HepG2 (cell line): ENCODE data around the gene SSC4D. TPM values are rescaled to one million over a fixed set of nuclear protein-coding genes. Genes with fewer than 3 reads are reported as not detected.
A peak's percentile ranks its signal among the peaks of the same experiment; 100 is the strongest.

Source experiments
- ATAC-seq: fragments of 200-7000 bp; cut with Tn5 transposase; 3 replicates; pipeline ENCODE4 v1.9.1; 2020; ENCODE audit warnings: mild to moderate bottlenecking, moderate library complexity
- BruUV-seq: library from RNA; stranded (reverse); fragments of 400-500 nt; replicated peaks from 2 replicates; lab custom pipeline; 2021; lab: Mats Ljungman, UMichigan
- CTCF ChIA-PET: fragments of 300-600 bp; formaldehyde crosslinking; extraction: SDS; loops from one replicate; lab custom pipeline; 2021; ENCODE audit warnings: low total read pairs, inconsistent platforms, low intra/inter-chr PET ratio; lab: Yijun Ruan, JAX
- POLR2A ChIA-PET: fragments of 350-600 bp; sonication (Branson Sonifier 250); formaldehyde crosslinking; loops from one replicate; lab custom pipeline; 2020; ENCODE audit warnings: antibody characterized with exemption, inconsistent platforms; lab: Yijun Ruan, JAX
- DNase-seq: peaks from one replicate; pipeline ENCODE4 v3.0.0-alpha.2; 2015; ENCODE audit warnings: low spot score
- FAIRE-seq: peaks from 3 replicates; lab custom pipeline; 2011; peaks lifted over from hg19 to GRCh38; lab: Jason Lieb, UNC
- H2AFZ ChIP-seq: one replicate; pipeline ENCODE4 v1.6.1; 2011; ENCODE audit warnings: low read length, inconsistent platforms
- H3K27ac ChIP-seq: fragments of 300-600 bp; 3 replicates; pipeline ENCODE4 v1.8.0; 2011; ENCODE audit warnings: mixed run types, mild to moderate bottlenecking, mixed read lengths, low read length, inconsistent platforms; ENCODE audit not compliant: insufficient read depth; ENCODE audit errors: extremely low read length
- H3K27me3 ChIP-seq, 2 experiments: fragments of 200-600 bp in 1 of 2; 2 replicates in 1 of 2; 3 replicates in 1 of 2; pipeline versions ENCODE4 v1.6.0 to v1.8.0; 2011; ENCODE audit warnings: low read length in 2 of 2, mild to moderate bottlenecking in 2 of 2, moderate library complexity in 2 of 2, inconsistent platforms in 1 of 2; ENCODE audit not compliant: insufficient read depth in 2 of 2, control insufficient read depth in 1 of 2
- H3K36me3 ChIP-seq, 2 experiments: fragments of 200-600 bp in 1 of 2; replicated peaks in 1 of 2; 2 replicates in 1 of 2; 3 replicates in 1 of 2; pipeline versions ENCODE4 v1.5.1 to v1.8.0; 2011; ENCODE audit warnings: low read length in 2 of 2, inconsistent platforms in 1 of 2; ENCODE audit not compliant: insufficient read depth in 2 of 2, control insufficient read depth in 1 of 2
- H3K4me1 ChIP-seq: 2 replicates; pipeline ENCODE4 v1.5.1; 2012; ENCODE audit warnings: low read length, inconsistent platforms; ENCODE audit not compliant: insufficient read depth
- H3K4me2 ChIP-seq: 2 replicates; pipeline ENCODE4 v1.6.0; 2011; ENCODE audit warnings: low read depth, low read length, inconsistent platforms
- H3K4me3 ChIP-seq, 3 experiments: fragments of 200-600 bp in 1 of 3; sonication (generic), shearing (Covaris generic) in 1 of 3; replicated peaks in 1 of 3; 2 replicates each; pipeline ENCODE4 v1.5.1; 2011 to 2016; ENCODE audit warnings: low read length in 3 of 3, inconsistent platforms in 2 of 3, low read depth in 2 of 3, mild to moderate bottlenecking in 2 of 3, control low read depth in 1 of 3, mixed read lengths in 1 of 3; ENCODE audit not compliant: insufficient read depth in 1 of 3
- H3K79me2 ChIP-seq: one replicate; pipeline ENCODE4 v1.6.1; 2011; ENCODE audit warnings: low read length, inconsistent platforms; ENCODE audit not compliant: insufficient read depth
- H3K9ac ChIP-seq: 2 replicates; pipeline ENCODE4 v1.6.0; 2011; ENCODE audit warnings: mild to moderate bottlenecking, low read depth, low read length, inconsistent platforms; ENCODE audit not compliant: insufficient read depth
- H3K9me3 ChIP-seq: 2 replicates; pipeline ENCODE4 v1.5.1; 2012; ENCODE audit warnings: mild to moderate bottlenecking, low read length
- H4K20me1 ChIP-seq: 2 replicates; pipeline ENCODE4 v1.6.0; 2011; ENCODE audit warnings: inconsistent platforms, mild to moderate bottlenecking, low read length, moderate library complexity; ENCODE audit not compliant: insufficient read depth
- AGO2 ChIP-seq: fragments of 200-400 bp; formaldehyde crosslinking; optimal IDR thresholded peaks from 2 replicates; pipeline ENCODE3; 2017; ENCODE audit warnings: mild to moderate bottlenecking, low read depth, low read length, moderate library complexity
- CHD2 ChIP-seq: IDR thresholded peaks from 2 replicates; pipeline ENCODE4 v1.6.1; 2011; ENCODE audit warnings: low read depth, low read length, improper control_type of control experiment
- DMAP1 ChIP-seq: IDR thresholded peaks from 2 replicates; pipeline ENCODE4 v1.6.1; 2016
- ELF3 ChIP-seq: IDR thresholded peaks from 2 replicates; pipeline ENCODE4 v1.6.1; 2016; ENCODE audit warnings: missing genetic modification reagents, missing compliant biosample characterization
- HNRNPL ChIP-seq: fragments of 200-400 bp; formaldehyde crosslinking; IDR thresholded peaks from 2 replicates; pipeline ENCODE4 v1.6.1; 2017; ENCODE audit warnings: mild to moderate bottlenecking, low read depth, low read length
- KDM2A ChIP-seq: sonication (generic); formaldehyde crosslinking; IDR thresholded peaks from 2 replicates; pipeline ENCODE4 v1.4.0; 2020; ENCODE audit warnings: low read depth, missing genetic modification reagents, borderline replicate concordance
- PHB2 ChIP-seq: fragments of 450-650 bp; IDR thresholded peaks from 2 replicates; pipeline ENCODE4 v1.6.1; 2018; ENCODE audit not compliant: partially characterized antibody
- PLRG1 ChIP-seq: fragments of 450-650 bp; conservative IDR thresholded peaks from 2 replicates; pipeline ENCODE4 v1.6.1; 2016
- RBFOX2 ChIP-seq: fragments of 200-400 bp; formaldehyde crosslinking; IDR thresholded peaks from 2 replicates; pipeline ENCODE4 v1.6.1; 2017; ENCODE audit warnings: low read depth, mild to moderate bottlenecking, low read length
- SP5 ChIP-seq: IDR thresholded peaks from 2 replicates; pipeline ENCODE4 v1.6.1; 2016; ENCODE audit warnings: low read depth, borderline replicate concordance
- THYN1 ChIP-seq: sonication (generic); formaldehyde crosslinking; IDR thresholded peaks from 2 replicates; pipeline ENCODE4 v1.8.1; 2023; ENCODE audit warnings: low read depth, mild to moderate bottlenecking, moderate library complexity, missing genetic modification reagents, borderline replicate concordance
- ZFAT ChIP-seq: sonication (generic); formaldehyde crosslinking; conservative IDR thresholded peaks from 2 replicates; pipeline ENCODE4 v1.8.1; 2023; ENCODE audit warnings: missing genetic modification reagents, inconsistent platforms
- ZNF292 ChIP-seq: sonication (generic); formaldehyde crosslinking; IDR thresholded peaks from 2 replicates; pipeline ENCODE4 v1.8.1; 2022; ENCODE audit warnings: mild to moderate bottlenecking, low read depth, missing genetic modification reagents, borderline replicate concordance
- ZNF615 ChIP-seq: sonication (generic); formaldehyde crosslinking; IDR thresholded peaks from 2 replicates; pipeline ENCODE4 v1.5.0; 2020; ENCODE audit warnings: mild to moderate bottlenecking, missing genetic modification reagents, borderline replicate concordance
- ZNF646 ChIP-seq: sonication (generic); formaldehyde crosslinking; IDR thresholded peaks from 2 replicates; pipeline ENCODE4 v1.9.0; 2021; ENCODE audit warnings: mild to moderate bottlenecking, missing genetic modification reagents
- WGBS: methylation state at CpG from one replicate; pipeline ENCODE4 v1.1.6; 2017; ENCODE audit warnings: low lambda C conversion rate; 5-methylcytosine and 5-hydroxymethylcytosine counted together
- in situ Hi-C: cut with HindIII; loops from 2 replicates; pipeline ENCODE4 v1.10.0; 2017; ENCODE audit warnings: low pct_unique_long_range_greater_than_20kb; ENCODE audit not compliant: extremely low pct_ligation_motif_present
- intact Hi-C: fragments of 100-400 bp; cut with micrococcal nuclease; formaldehyde crosslinking; loops from one replicate; pipeline ENCODE4 v1.10.0; 2022; ENCODE audit not compliant: unreplicated experiment
- polyA plus RNA-seq, 8 experiments: library from polyadenylated mRNA; depleted of rRNA in 3 of 8; stranded (reverse) in 7 of 8; unstranded in 1 of 8; fragments of >200 nt; fragmentation: Illumina TruSeq in 4 of 8; extraction: Trizol in 4 of 8; gene quantifications; 2 replicates each; pipeline versions ENCODE4 v1.2.1 to v1.2.3, GENCODE V29; 2011 to 2016; ENCODE audit warnings: low read depth in 4 of 8, missing spikeins in 1 of 8, mixed read lengths in 1 of 8; ENCODE audit not compliant: insufficient read depth in 1 of 8
- total RNA-seq, 5 experiments: library from RNA; depleted of rRNA; stranded (reverse); fragments of >200 nt; fragmentation: Illumina TruSeq; extraction: Trizol; gene quantifications; 2 replicates each; pipeline ENCODE4 v1.2.3, GENCODE V29; 2016; ENCODE audit warnings: low read depth in 1 of 5

SSC4D gene
- total and polyA plus RNA-seq, 2 of the 13 experiments (the other 11 are each of a cell fraction or from before 2014, with no cell fraction given): 33.3 to 63.8 TPM

GRCh38 chr7:76392531-76393115, 16.9 kb downstream of the SSC4D start (continued):
- TF ChIP-seq ZNF646 (CRISPR knock-in tag) (no peak), CHD2 (no peak), KDM2A (CRISPR knock-in tag) (no peak), DMAP1 (CRISPR knock-in tag) (no peak), ZNF615 (no peak), THYN1 (CRISPR knock-in tag) (no peak)

GRCh38 chr7:76390092-76390491, 19.4 kb downstream of the SSC4D start:
- FAIRE-seq: no peak
- H2AFZ ChIP-seq: no peak overlapping the region
- DNase-seq: no peak
- no peak overlapping the region for H3K9ac ChIP-seq
- POLR2A ChIA-PET: interaction anchor here (1.1 kb wide), 1 partner anchor 30 kb away, joined by 3 read pairs; no protein-coding TSS in a partner anchor
- CTCF ChIA-PET: no interaction called here
- no peaks in the 10 kb centered on the region for H3K9me3 ChIP-seq
- BruUV-seq: no TSS peak
- no peak overlapping the region for H3K27ac ChIP-seq
- H3K27me3 ChIP-seq: no peaks in the 10 kb centered on the region
- WGBS: 96% methylated on average over 5 of the region's 13 CpGs
- no peak for ATAC-seq
- intact Hi-C loops: no loop called here
- TF ChIP-seq ZNF292 (CRISPR knock-in tag): no peak
- TF ChIP-seq HNRNPL: 0 out of 2 replicates have a peak, but pooled peaks have one; percentile 24
- TF ChIP-seq ZNF615: no peak
- no peak for TF ChIP-seq ELF3 (CRISPR knock-in tag)
- no peak for TF ChIP-seq ZFAT (CRISPR knock-in tag)
- no peak for TF ChIP-seq PHB2
- 0 out of 2 replicates have a peak, but pooled peaks have one; percentile 19 for TF ChIP-seq RBFOX2
- TF ChIP-seq PLRG1: no peak
- no peak for TF ChIP-seq SP5 (CRISPR knock-in tag)
- peak; percentile 35 for TF ChIP-seq AGO2
- H3K4me1 ChIP-seq: peaks cover 38% of the 10 kb centered on the region
- H3K4me2 ChIP-seq: no peak overlapping the region
- no peaks in the 10 kb centered on the region for H3K79me2 ChIP-seq
- in situ Hi-C loops: no loop called here
- no peaks in the 10 kb centered on the region for H3K36me3 ChIP-seq
- H4K20me1 ChIP-seq: no peaks in the 10 kb centered on the region
- H3K4me3 ChIP-seq: no peak overlapping the region
